PC-3 (cell line): ENCODE data around the gene MRPS21.

Experiments used
- EZH2 ChIP-seq: fragments of 300-600 bp; sonication (generic); IDR thresholded peaks from one replicate; pipeline ENCODE4 v1.6.1; 2017; ENCODE audit warnings: antibody characterized with exemption, mild to moderate bottlenecking, low read length; ENCODE audit not compliant: unreplicated experiment
- TF ChIP-seq, protein P1 (sequence below): fragments of 300-600 bp; sonication (generic); conservative IDR thresholded peaks from 2 replicates; pipeline ENCODE4 v1.5.1; 2017; ENCODE audit warnings: antibody characterized with exemption, low read depth, mild to moderate bottlenecking, low read length

DNA sequence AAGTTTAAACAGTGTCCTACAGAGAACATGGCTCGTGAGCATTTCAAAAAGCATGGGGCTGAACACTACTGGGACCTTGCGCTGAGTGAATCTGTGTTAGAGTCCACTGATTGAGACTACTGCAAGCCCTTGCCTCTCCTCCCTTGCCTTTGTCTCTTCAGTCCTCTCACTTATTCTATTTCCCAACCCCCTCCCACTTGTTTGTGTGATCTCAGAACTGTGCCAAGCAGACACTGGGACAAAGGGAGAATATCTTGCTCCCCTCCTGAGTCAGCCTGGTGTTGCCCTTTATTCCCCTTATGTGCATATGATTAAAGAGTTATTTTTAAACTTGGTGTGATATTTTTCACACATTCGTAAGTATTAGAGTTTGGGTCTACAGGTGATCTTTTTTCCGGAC is 59.2 kb downstream of the MRPS21 start:
- TF ChIP-seq, protein P1, sequence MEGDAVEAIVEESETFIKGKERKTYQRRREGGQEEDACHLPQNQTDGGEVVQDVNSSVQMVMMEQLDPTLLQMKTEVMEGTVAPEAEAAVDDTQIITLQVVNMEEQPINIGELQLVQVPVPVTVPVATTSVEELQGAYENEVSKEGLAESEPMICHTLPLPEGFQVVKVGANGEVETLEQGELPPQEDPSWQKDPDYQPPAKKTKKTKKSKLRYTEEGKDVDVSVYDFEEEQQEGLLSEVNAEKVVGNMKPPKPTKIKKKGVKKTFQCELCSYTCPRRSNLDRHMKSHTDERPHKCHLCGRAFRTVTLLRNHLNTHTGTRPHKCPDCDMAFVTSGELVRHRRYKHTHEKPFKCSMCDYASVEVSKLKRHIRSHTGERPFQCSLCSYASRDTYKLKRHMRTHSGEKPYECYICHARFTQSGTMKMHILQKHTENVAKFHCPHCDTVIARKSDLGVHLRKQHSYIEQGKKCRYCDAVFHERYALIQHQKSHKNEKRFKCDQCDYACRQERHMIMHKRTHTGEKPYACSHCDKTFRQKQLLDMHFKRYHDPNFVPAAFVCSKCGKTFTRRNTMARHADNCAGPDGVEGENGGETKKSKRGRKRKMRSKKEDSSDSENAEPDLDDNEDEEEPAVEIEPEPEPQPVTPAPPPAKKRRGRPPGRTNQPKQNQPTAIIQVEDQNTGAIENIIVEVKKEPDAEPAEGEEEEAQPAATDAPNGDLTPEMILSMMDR: no peak
- TF ChIP-seq EZH2: no peak
